ENCODE measurements around the gene HTT.

DNA sequence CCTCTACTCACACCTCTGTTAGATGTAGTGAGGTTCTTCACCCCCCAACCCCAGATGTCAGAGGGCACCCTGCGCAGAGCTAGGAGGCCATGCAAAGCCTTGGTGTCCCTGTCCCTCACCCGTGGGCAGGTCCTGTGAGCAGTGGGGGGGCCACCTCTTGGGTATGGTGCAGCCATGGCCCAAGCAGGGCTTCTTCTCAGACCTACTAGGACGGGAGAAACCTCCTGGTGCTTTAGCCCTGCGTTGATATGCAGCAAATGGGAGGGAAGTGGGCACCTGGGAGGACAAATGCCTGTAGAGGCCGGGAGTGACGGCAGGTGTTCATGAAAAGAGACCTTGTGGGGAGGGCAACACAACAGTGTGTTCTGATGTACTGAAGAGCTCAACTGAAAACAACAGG is 136.0 kb downstream of the HTT start:
- no peak for TF ChIP-seq CTCF (conservative IDR thresholded peaks at IDR 0.05; ENCODE audit: low read length)
- TF ChIP-seq EZH2phosphoT487 (IDR thresholded peaks at IDR 0.05; ENCODE audit: borderline replicate concordance), result no peak

All from Loucy (cell line).